HepG2 (cell line): Measurements from ENCODE around the gene LRP1B.

ENCODE experiments used
- ATF3 ChIP-seq: sonication (generic); formaldehyde crosslinking; IDR thresholded peaks from 2 replicates; pipeline ENCODE4 v1.4.0; 2020; ENCODE audit warnings: missing genetic modification reagents
- CTCF ChIP-seq: sonication (generic); formaldehyde crosslinking; IDR thresholded peaks from 2 replicates; pipeline ENCODE4 v1.5.0; 2020; ENCODE audit warnings: mild to moderate bottlenecking, missing genetic modification reagents, moderate library complexity
- EP300 ChIP-seq, 3 experiments: sonication (generic) in 1 of 3; formaldehyde crosslinking in 1 of 3; IDR thresholded peaks; 2 replicates each; pipeline versions ENCODE4 v1.5.1 to v1.6.1; 2011 to 2020; ENCODE audit warnings: low read depth in 2 of 3, low read length in 2 of 3, borderline replicate concordance in 1 of 3, improper control_type of control experiment in 1 of 3, mild to moderate bottlenecking in 1 of 3, missing genetic modification reagents in 1 of 3, moderate library complexity in 1 of 3
- REST ChIP-seq, 2 experiments: IDR thresholded peaks; 2 replicates each; pipeline ENCODE4 v1.6.1; 2011 to 2012; ENCODE audit warnings: low read length in 2 of 2, borderline replicate concordance in 1 of 2, low read depth in 1 of 2, mild to moderate bottlenecking in 1 of 2, moderate library complexity in 1 of 2
- RFXANK ChIP-seq: IDR thresholded peaks from 2 replicates; pipeline ENCODE4 v1.6.1; 2016
- SMAD9 ChIP-seq: sonication (generic); formaldehyde crosslinking; IDR thresholded peaks from 2 replicates; pipeline ENCODE4 v1.5.1; 2020; ENCODE audit warnings: mild to moderate bottlenecking, missing genetic modification reagents
- ZNF17 ChIP-seq: sonication (generic); formaldehyde crosslinking; IDR thresholded peaks from 2 replicates; pipeline ENCODE4 v1.5.0; 2020; ENCODE audit warnings: mild to moderate bottlenecking, missing genetic modification reagents
- ZNF205 ChIP-seq: IDR thresholded peaks from 2 replicates; pipeline ENCODE4 v1.6.1; 2018; ENCODE audit warnings: missing biosample characterization, missing genetic modification reagents
- ZNF224 ChIP-seq: sonication (generic); formaldehyde crosslinking; IDR thresholded peaks from 2 replicates; pipeline ENCODE4 v1.5.0; 2020; ENCODE audit warnings: mild to moderate bottlenecking, missing genetic modification reagents
- ZNF775 ChIP-seq: sonication (generic); formaldehyde crosslinking; IDR thresholded peaks from 2 replicates; pipeline ENCODE4 v1.4.0; 2020; ENCODE audit warnings: missing genetic modification reagents, mild to moderate bottlenecking, moderate library complexity, borderline replicate concordance

- no peak for TF ChIP-seq SMAD9 (CRISPR knock-in tag)
- no peak for TF ChIP-seq REST (IDR thresholded peaks at IDR 0.05; ENCODE audit: borderline replicate concordance in 1 of 2, low read depth in 1 of 2, low read length in 2 of 2)
- TF ChIP-seq ZNF775 = no peak
- TF ChIP-seq RFXANK (CRISPR knock-in tag) = no peak
- TF ChIP-seq EP300 (IDR thresholded peaks at IDR 0.05; ENCODE audit: low read depth in 2 of 2, low read length in 2 of 2) = no peak
- no peak for TF ChIP-seq EP300 (CRISPR knock-in tag; IDR thresholded peaks at IDR 0.05; ENCODE audit: borderline replicate concordance)
- no peak for TF ChIP-seq ZNF205 (CRISPR knock-in tag)
- TF ChIP-seq ZNF224 (CRISPR knock-in tag) = no peak
- TF ChIP-seq CTCF (CRISPR knock-in tag) = no peak
- no peak for TF ChIP-seq ZNF17 (CRISPR knock-in tag)
- TF ChIP-seq ATF3 (CRISPR knock-in tag) = no peak
Observed at GRCh38 chr2:140717481-140717880, 1413.3 kb downstream of the LRP1B start.
